ENCODE measurements around the gene SLC9A5.

DNA sequence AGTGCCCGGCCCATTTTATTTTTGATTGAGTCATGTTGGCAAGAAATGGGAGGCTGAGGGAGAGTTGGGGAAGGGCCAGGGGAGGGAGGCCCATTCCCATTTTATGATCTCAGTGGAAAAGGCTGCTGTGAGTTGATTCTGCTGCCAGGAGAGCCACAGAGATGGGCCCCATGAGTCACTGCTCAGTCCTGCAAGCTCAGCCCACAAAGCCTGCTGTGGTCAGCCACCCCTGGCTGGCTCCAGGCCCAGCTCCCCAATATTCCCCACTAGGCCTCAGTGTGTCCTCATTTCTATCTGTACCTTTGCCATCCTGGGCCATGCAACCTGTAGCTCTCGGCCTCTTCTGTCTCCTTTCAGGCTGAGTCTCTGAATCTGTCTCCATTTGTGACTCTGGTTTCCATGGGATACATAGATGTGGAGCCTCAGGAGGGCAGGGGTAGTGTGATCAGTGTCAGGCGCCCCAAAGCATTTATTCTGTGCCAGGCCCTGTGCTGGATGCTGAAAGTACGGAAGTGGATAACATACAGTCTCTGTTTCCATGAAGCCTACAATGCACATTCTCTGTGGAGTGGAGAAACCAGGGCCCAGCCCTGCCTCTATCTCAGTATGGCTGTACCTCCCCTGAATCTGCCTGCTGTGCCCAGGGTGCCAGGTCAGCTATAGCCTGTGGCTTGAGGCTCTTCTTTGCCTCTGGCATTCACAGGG lies 28.7 kb downstream of the SLC9A5 start:
- TF ChIP-seq, protein P1, sequence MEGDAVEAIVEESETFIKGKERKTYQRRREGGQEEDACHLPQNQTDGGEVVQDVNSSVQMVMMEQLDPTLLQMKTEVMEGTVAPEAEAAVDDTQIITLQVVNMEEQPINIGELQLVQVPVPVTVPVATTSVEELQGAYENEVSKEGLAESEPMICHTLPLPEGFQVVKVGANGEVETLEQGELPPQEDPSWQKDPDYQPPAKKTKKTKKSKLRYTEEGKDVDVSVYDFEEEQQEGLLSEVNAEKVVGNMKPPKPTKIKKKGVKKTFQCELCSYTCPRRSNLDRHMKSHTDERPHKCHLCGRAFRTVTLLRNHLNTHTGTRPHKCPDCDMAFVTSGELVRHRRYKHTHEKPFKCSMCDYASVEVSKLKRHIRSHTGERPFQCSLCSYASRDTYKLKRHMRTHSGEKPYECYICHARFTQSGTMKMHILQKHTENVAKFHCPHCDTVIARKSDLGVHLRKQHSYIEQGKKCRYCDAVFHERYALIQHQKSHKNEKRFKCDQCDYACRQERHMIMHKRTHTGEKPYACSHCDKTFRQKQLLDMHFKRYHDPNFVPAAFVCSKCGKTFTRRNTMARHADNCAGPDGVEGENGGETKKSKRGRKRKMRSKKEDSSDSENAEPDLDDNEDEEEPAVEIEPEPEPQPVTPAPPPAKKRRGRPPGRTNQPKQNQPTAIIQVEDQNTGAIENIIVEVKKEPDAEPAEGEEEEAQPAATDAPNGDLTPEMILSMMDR (conservative IDR thresholded peaks at IDR 0.05 in 1 of 2, IDR thresholded peaks at IDR 0.05 in 1 of 2; ENCODE audit: extremely low read depth in 1 of 2, insufficient read depth in 1 of 2, low read depth in 1 of 2, low read length in 2 of 2) = no peak
- no peak for TF ChIP-seq EZH2 (IDR thresholded peaks at IDR 0.05; ENCODE audit: borderline replicate concordance, low read length)

All from mammary epithelial cell (primary cell).